Osteoblast (primary cell): ENCODE measurements around the gene VILL. TPM values are rescaled to one million over a fixed set of nuclear protein-coding genes. Genes with fewer than 3 reads are reported as not detected.

ENCODE experiments used
- DNase-seq: peaks from one replicate; pipeline ENCODE4 v3.0.0; 2011; ENCODE audit warnings: low spot score, mixed read lengths; ENCODE audit not compliant: insufficient read length; ENCODE audit errors: missing footprints
- H2AFZ ChIP-seq: 2 replicates; pipeline ENCODE4 v1.6.0; 2011; ENCODE audit warnings: mild to moderate bottlenecking, low read length
- H3K27ac ChIP-seq: 2 replicates; pipeline ENCODE4 v1.5.1; 2011; ENCODE audit warnings: mild to moderate bottlenecking, low read depth, low read length, moderate library complexity
- H3K27me3 ChIP-seq: 2 replicates; pipeline ENCODE4 v1.6.0; 2012; ENCODE audit warnings: mild to moderate bottlenecking, control low read depth, inconsistent platforms, low read length, moderate library complexity; ENCODE audit not compliant: insufficient read depth
- H3K36me3 ChIP-seq: 2 replicates; pipeline ENCODE4 v1.5.1; 2011; ENCODE audit warnings: mild to moderate bottlenecking, low read length, control low read depth, moderate library complexity; ENCODE audit not compliant: insufficient read depth
- H3K4me1 ChIP-seq: 2 replicates; pipeline ENCODE4 v1.5.1; 2011; ENCODE audit warnings: mild to moderate bottlenecking, low read length, control low read depth, moderate library complexity; ENCODE audit not compliant: insufficient read depth
- H3K4me2 ChIP-seq: 2 replicates; pipeline ENCODE4 v1.6.0; 2011; ENCODE audit warnings: mild to moderate bottlenecking, low read length; ENCODE audit not compliant: insufficient read depth
- H3K4me3 ChIP-seq: fragments of 200-600 bp; sonication (generic); 3 replicates; pipeline ENCODE4 v1.5.1; 2012; ENCODE audit warnings: mild to moderate bottlenecking, low read length, inconsistent platforms; ENCODE audit not compliant: insufficient read depth
- H3K79me2 ChIP-seq: 2 replicates; pipeline ENCODE4 v1.6.0; 2012; ENCODE audit warnings: mild to moderate bottlenecking, low read length, control low read depth, inconsistent platforms; ENCODE audit not compliant: insufficient read depth
- H3K9me3 ChIP-seq: 2 replicates; pipeline ENCODE4 v1.5.1; 2011; ENCODE audit warnings: low read depth, low read length, control low read depth
- H4K20me1 ChIP-seq: 2 replicates; pipeline ENCODE4 v1.6.0; 2012; ENCODE audit warnings: mild to moderate bottlenecking, low read length, control low read depth; ENCODE audit not compliant: insufficient read depth
- CTCF ChIP-seq: IDR thresholded peaks from 2 replicates; pipeline ENCODE4 v1.5.1; 2011; ENCODE audit warnings: mild to moderate bottlenecking, low read depth, low read length, moderate library complexity; ENCODE audit errors: extremely low read depth
- total RNA-seq: library from RNA; depleted of rRNA; stranded (reverse); fragments of >200 nt; gene quantifications from 2 replicates; pipeline ENCODE4 v1.2.3, GENCODE V29; 2012

VILL gene
- total RNA-seq, 1 donor: 7.6 TPM

GRCh38 chr3:38039899-38040261 is 49.3 kb downstream of the VILL start:
- no peaks in the 10 kb centered on the region for H3K79me2 ChIP-seq
- H2AFZ ChIP-seq: peak overlapping the region; percentile 96
- no peaks in the 10 kb centered on the region for H4K20me1 ChIP-seq
- H3K27ac ChIP-seq: no peak overlapping the region
- H3K27me3 ChIP-seq: peaks cover 10% of the 10 kb centered on the region
- H3K4me1 ChIP-seq: peaks cover 14% of the 10 kb centered on the region
- no peaks in the 10 kb centered on the region for H3K36me3 ChIP-seq
- peak overlapping the region; percentile 88 for H3K4me2 ChIP-seq
- DNase-seq: peak; percentile 88
- H3K4me3 ChIP-seq: peak overlapping the region; percentile 72
- peak; percentile 45 for TF ChIP-seq CTCF
- H3K9me3 ChIP-seq: no peaks in the 10 kb centered on the region

GRCh38 chr3:38040401-38040800 is 49.8 kb downstream of the VILL start:
- H3K36me3 ChIP-seq: no peaks in the 10 kb centered on the region

GRCh38 chr3:38043486-38043885 is 52.9 kb downstream of the VILL start:
- no peaks in the 10 kb centered on the region for H4K20me1 ChIP-seq
- H3K9me3 ChIP-seq: no peaks in the 10 kb centered on the region
- no peaks in the 10 kb centered on the region for H3K36me3 ChIP-seq
- H3K4me1 ChIP-seq: peaks cover 14% of the 10 kb centered on the region
- peaks cover 10% of the 10 kb centered on the region for H3K27me3 ChIP-seq
- no peak overlapping the region for H3K4me3 ChIP-seq
- no peak overlapping the region for H3K27ac ChIP-seq
- no peaks in the 10 kb centered on the region for H3K79me2 ChIP-seq
- H2AFZ ChIP-seq: no peak overlapping the region
- DNase-seq: no peak
- no peak overlapping the region for H3K4me2 ChIP-seq
- no peak for TF ChIP-seq CTCF

More at GRCh38 chr3:38040401-38040800, 49.8 kb downstream of the VILL start:
- H3K27ac ChIP-seq: no peak overlapping the region
- H3K4me3 ChIP-seq: no peak overlapping the region
- H3K4me1 ChIP-seq: peaks cover 14% of the 10 kb centered on the region
- TF ChIP-seq CTCF: no peak
- no peaks in the 10 kb centered on the region for H3K9me3 ChIP-seq
- H3K79me2 ChIP-seq: no peaks in the 10 kb centered on the region
- peak overlapping the region; percentile 88 for H3K4me2 ChIP-seq
- peak overlapping the region; percentile 96 for H2AFZ ChIP-seq
- peaks cover 10% of the 10 kb centered on the region for H3K27me3 ChIP-seq
- DNase-seq: no peak
- H4K20me1 ChIP-seq: no peaks in the 10 kb centered on the region

GRCh38 chr3:38046027-38046426 is 55.4 kb downstream of the VILL start:
- H3K4me2 ChIP-seq: no peak overlapping the region
- no peak overlapping the region for H3K27ac ChIP-seq
- H3K36me3 ChIP-seq: no peaks in the 10 kb centered on the region
- no peak for TF ChIP-seq CTCF
- no peaks in the 10 kb centered on the region for H3K4me1 ChIP-seq
- H2AFZ ChIP-seq: no peak overlapping the region
- H3K9me3 ChIP-seq: no peaks in the 10 kb centered on the region
- peaks cover 6% of the 10 kb centered on the region for H3K27me3 ChIP-seq
- H4K20me1 ChIP-seq: no peaks in the 10 kb centered on the region
- H3K79me2 ChIP-seq: no peaks in the 10 kb centered on the region
- no peak for DNase-seq
- H3K4me3 ChIP-seq: no peak overlapping the region
